Measurements from ENCODE around the gene STAC3.

DNA sequence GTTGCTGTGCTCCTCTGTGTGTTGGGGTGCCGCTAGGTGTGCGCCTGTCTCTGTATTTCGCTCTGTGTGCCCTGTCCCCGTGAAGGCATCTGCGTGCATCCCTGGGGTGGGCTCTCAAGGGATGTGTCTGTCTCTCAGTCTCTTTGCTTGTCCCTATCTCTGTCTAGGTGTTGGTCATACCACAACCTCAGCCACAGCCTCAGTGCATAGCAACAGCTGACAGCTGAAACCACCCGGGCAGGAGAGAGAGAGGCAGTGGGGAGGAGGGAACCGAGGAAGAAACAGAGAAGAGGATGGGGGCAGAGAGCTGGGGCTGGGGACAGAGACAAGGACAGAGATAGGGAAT, 35.3 kb downstream of the STAC3 start:
- TF ChIP-seq, protein P1, sequence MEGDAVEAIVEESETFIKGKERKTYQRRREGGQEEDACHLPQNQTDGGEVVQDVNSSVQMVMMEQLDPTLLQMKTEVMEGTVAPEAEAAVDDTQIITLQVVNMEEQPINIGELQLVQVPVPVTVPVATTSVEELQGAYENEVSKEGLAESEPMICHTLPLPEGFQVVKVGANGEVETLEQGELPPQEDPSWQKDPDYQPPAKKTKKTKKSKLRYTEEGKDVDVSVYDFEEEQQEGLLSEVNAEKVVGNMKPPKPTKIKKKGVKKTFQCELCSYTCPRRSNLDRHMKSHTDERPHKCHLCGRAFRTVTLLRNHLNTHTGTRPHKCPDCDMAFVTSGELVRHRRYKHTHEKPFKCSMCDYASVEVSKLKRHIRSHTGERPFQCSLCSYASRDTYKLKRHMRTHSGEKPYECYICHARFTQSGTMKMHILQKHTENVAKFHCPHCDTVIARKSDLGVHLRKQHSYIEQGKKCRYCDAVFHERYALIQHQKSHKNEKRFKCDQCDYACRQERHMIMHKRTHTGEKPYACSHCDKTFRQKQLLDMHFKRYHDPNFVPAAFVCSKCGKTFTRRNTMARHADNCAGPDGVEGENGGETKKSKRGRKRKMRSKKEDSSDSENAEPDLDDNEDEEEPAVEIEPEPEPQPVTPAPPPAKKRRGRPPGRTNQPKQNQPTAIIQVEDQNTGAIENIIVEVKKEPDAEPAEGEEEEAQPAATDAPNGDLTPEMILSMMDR (IDR thresholded peaks at IDR 0.05 in 4 of 5, conservative IDR thresholded peaks at IDR 0.05 in 1 of 5) = no peak
- no peak for TF ChIP-seq POLR2A (IDR thresholded peaks at IDR 0.05)
